GM18868 (cell line): Measurements from ENCODE around the gene PNPLA1.

Source experiments
- ATAC-seq: cut with Tn5 transposase; IDR thresholded peaks from one replicate; pipeline ENCODE4 v1.9.1; 2021; ENCODE audit warnings: mild to moderate bottlenecking, moderate library complexity; ENCODE audit not compliant: unreplicated experiment

PNPLA1 gene

GRCh38 chr6:36314221-36315014 lies 44.6 kb downstream of the PNPLA1 start:
- no peak for ATAC-seq

- no peak for ATAC-seq
Measured at GRCh38 chr6:36315921-36316320, 46.1 kb downstream of the PNPLA1 start.

GRCh38 chr6:36317623-36318022 lies 47.8 kb downstream of the PNPLA1 start:
- ATAC-seq: no peak

- no peak for ATAC-seq
Measured at GRCh38 chr6:36318690-36319435, 49.0 kb downstream of the PNPLA1 start.

- ATAC-seq: no peak
Measured at GRCh38 chr6:36319436-36319762, 49.5 kb downstream of the PNPLA1 start.

GRCh38 chr6:36319821-36320220 lies 50.0 kb downstream of the PNPLA1 start:
- no peak for ATAC-seq

GRCh38 chr6:36320475-36320874 lies 50.6 kb downstream of the PNPLA1 start:
- no peak for ATAC-seq

GRCh38 chr6:36322591-36322990 lies 52.7 kb downstream of the PNPLA1 start:
- no peak for ATAC-seq

- ATAC-seq: no peak
Measured at GRCh38 chr6:36323062-36323461, 53.2 kb downstream of the PNPLA1 start.

- ATAC-seq: no peak
Measured at GRCh38 chr6:36324191-36324590, 54.3 kb downstream of the PNPLA1 start.

- no peak for ATAC-seq
Measured at GRCh38 chr6:36324715-36325114, 54.9 kb downstream of the PNPLA1 start.

GRCh38 chr6:36326356-36326995 lies 56.6 kb downstream of the PNPLA1 start:
- ATAC-seq: no peak

- ATAC-seq: no peak
Measured at GRCh38 chr6:36327226-36327918, 57.5 kb downstream of the PNPLA1 start.

GRCh38 chr6:36327919-36328236 lies 58.0 kb downstream of the PNPLA1 start:
- ATAC-seq: no peak

GRCh38 chr6:36328600-36328999 lies 58.7 kb downstream of the PNPLA1 start:
- no peak for ATAC-seq

GRCh38 chr6:36329798-36330291 lies 60.0 kb downstream of the PNPLA1 start:
- ATAC-seq: no peak

- ATAC-seq: no peak
Measured at GRCh38 chr6:36330366-36330765, 60.5 kb downstream of the PNPLA1 start.

GRCh38 chr6:36331381-36331780 lies 61.5 kb downstream of the PNPLA1 start:
- ATAC-seq: no peak

- no peak for ATAC-seq
Measured at GRCh38 chr6:36333171-36333895, 63.5 kb downstream of the PNPLA1 start.

GRCh38 chr6:36333931-36334725 lies 64.3 kb downstream of the PNPLA1 start:
- no peak for ATAC-seq
